C4-2B (cell line): Measurements from ENCODE around the gene ERBB4.

ENCODE experiments used
- CTCF ChIP-seq: fragments of 450-650 bp; conservative IDR thresholded peaks from 2 replicates; pipeline ENCODE4 v1.5.1; 2017; ENCODE audit warnings: mild to moderate bottlenecking
- ZFX ChIP-seq: fragments of 450-650 bp; IDR thresholded peaks from 2 replicates; pipeline ENCODE4 v1.6.1; 2017

- TF ChIP-seq CTCF (no peak), ZFX (no peak)
These were observed 310.8 kb downstream of the ERBB4 start for GRCh38 chr2:212227755-212228154.
